GM21367 (cell line): Measurements from ENCODE around the gene P2RY6.
"Not testable (repeated sequence)": the region's sequence is repeated elsewhere in the genome, so short reads cannot be mapped to it uniquely, and the experiment has no call there.

Experiments
- ATAC-seq: cut with Tn5 transposase; IDR thresholded peaks from one replicate; pipeline ENCODE4 v1.9.1; 2021; ENCODE audit not compliant: unreplicated experiment

P2RY6 gene

DNA sequence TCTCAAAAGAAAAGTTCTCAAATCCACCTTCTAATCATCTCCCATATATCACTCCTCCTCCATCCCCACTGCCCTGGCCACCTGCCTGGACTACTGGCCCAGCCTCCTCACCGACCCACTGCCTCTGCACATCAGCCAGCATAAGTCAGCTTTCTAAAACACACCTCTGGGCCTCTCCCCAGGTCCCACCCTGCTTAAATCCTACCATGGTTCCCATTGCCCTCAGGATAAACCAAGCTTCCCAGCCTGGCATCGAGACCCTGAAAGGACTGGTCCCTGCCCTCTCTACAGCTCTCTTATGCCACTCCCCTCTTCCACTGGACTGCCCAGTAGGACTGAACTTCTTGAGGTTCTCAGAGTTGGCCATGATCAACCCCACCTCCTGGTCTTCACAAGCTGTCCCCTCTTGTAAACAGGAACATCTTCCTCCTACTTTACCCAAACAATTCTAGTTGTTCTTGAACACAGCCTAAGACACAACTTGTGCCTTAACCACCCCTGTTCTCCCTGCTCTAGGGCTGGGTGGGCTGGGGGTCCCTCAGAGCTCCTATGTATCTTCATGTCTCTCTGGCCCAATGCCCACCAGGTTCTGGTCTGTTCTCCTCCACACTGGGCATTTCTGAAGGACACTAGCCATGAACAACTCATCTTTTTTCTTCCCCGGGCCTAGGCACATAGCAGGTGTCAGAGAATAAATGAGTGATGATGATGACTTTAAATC, 12.6 kb upstream of the P2RY6 start:
- ATAC-seq, result no peak

DNA sequence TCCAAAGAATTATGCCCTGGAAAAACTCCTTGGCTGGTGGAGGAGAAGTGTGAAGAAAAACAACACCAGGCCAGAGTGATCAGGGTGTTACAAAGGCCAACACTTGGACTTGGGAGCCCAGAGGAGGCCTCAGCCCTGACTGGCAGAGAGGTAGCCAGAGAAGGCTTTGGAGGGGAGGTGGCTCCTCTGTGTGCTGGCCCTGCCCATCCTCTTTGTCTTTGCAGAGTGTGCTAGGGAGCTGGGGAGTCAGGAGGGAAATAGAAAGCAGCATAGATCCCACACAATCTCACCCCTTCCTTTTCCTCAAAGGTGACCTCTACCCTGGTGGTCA, 12.0 kb upstream of the P2RY6 start:
- ATAC-seq, result no peak

DNA sequence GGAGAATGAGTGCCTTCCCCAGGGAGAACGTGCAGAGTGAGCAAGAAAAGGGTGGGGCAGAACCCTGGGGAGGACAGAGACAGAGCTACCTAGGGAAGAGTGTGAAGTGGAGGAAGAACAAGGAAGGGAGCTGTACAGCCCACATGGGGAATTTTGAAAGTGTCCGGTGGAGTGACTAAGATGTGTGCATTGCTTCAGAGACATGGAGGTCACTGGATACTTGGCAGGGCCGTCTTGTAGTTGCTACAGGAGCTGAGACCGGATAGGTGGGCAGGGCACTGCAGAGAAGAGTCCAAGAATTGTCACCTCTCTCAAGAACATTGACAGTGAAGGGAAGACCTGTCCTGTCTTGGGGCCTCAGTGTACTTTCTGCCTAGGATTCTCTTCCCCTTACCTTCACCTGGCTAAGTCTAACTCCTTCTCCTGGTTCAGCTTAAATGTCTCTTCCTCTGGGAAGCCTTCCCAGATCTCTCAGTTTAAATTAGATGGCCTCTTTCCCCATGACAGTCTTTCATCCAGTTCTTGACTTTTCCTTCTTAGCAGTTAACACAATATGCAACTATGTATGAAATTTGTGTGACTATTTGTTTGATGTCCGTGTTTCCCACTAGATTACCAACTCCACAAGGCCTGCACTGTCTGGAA, 9.2 kb upstream of the P2RY6 start:
- no peak for ATAC-seq

DNA sequence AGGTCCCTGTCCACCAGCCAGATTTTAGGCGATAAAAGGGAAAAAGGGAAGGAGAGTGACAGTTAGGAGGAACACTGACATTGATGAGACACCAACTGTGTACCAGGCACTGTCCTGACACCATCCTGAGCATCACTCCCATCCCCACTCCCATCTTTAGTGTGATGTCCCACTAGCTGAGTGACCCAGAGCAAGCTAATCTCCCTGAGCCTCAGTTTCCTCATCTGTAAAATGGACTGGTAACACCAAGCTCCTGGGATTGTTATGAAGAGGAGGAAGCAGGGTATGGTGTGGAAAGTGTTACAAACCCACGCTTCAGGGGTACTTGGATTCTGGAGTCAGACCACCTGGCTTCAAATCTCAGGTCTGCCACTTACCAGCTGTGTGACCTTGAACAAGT, 8.5 kb upstream of the P2RY6 start:
- no peak for ATAC-seq

DNA sequence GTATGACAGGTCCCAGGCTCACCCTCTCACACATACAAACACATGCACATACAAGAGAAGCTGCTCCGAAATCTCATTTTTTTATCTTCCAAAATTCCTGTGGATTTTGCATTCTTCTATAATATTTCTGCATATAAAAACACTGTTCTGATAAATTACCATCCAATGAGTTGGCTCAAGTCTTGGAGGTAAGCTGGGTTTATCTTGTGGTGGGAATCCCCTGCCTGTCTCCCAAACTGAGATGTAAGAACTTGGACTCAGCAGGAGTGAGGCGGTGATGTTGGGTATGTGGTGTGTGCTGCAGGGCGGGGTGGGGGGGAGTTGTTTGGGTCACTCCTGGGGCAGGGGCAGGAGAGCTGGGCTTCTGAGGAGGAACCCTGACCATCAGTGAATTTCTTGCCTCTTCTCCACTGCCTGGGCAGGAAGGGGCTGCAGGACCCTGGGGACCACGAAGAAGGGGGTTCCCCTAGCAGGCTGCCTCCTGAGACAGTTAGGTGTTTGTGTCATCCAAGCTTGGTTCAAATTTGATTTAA, 6.8 kb upstream of the P2RY6 start:
- ATAC-seq, result no peak

DNA sequence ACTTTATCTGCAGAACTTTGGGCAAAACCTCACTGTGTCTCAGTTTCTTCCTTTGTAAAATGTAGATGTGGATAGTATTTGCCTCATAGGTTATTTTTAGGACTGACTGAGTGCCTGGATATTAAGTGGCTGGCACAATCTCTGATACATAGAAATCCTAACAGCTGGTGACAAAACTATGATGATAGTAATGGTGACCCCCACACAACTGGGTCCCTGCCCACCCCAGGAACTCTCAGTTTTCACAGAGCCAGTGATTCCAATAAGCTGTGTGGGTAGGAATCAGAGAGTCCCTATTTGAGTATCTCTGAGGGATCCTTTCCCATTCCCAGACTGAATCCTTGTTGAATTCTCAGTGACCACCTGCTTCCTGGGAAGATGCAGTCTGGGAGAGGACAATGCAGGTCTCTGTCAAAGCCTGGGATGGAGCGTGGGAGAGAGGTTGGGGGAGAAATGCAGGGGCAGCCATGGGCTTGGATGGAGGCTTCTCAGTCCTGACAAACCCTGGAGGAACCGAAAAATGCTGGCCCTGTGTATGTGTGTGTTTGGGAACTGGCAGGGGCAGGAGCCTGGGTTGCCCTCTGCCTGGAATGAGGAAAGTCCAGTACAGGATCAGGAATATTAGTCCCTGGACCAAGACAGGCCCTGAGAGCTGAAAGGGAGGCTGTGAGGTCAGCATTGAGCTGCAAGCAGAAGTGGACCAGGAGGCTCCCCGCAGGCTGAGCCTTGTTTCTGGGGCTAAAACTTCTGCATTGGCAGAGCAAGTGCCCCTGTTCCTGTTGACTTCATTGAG, 6.1 kb upstream of the P2RY6 start:
- ATAC-seq, result no peak

DNA sequence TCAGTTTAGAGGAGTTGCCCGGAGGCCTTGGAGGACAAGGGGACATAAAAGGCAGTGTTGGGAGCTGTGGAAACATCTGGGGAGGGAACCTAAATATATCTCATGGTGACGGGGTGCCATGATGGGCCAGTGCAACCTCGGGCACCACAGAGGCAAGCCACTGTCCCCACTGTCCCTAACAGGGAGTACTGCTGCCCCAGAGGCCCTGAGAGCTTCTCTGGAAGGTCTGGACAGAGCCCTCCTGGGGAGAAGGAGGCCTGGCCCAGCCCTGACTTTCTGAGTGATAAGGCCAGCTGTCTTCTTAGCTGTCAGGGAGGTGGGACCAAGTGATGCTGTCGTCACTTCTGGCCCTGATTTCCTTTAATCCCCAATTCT, 5.5 kb upstream of the P2RY6 start:
- no peak for ATAC-seq

DNA sequence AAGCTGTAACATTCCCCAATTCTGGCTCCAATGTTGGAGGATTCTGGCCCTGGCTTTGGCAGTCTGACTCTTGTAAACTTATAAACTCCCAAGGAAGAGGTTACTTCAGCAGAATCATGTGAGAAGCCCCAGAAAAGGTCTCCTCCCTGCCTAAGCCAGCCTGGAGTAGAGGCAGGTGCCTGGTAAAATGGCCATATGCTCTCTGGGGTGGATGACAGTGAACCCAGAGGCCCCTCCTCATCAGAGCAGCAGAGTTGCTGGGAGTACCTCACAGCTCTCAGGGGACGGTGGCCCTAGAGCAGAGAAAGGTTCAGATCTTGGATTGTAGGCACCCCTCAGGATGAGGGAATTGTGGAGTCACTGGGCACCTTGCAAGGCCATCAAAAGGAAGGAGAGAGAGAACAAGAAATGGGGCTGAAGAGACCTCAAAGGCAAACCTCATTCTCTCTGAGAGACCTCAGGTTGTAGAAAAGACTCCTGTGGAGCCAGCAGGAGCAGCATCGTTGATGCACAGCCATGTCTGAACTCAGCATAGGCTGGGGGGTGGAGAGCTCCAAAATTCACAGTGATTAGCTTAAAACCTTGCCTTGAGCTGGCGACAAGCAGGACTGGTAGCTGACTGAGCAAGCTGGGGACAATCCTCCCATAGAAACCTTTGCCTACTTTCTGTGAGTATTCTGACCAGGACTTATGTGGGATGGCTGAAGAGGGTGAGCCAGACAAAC, 4.9 kb upstream of the P2RY6 start:
- no peak for ATAC-seq

DNA sequence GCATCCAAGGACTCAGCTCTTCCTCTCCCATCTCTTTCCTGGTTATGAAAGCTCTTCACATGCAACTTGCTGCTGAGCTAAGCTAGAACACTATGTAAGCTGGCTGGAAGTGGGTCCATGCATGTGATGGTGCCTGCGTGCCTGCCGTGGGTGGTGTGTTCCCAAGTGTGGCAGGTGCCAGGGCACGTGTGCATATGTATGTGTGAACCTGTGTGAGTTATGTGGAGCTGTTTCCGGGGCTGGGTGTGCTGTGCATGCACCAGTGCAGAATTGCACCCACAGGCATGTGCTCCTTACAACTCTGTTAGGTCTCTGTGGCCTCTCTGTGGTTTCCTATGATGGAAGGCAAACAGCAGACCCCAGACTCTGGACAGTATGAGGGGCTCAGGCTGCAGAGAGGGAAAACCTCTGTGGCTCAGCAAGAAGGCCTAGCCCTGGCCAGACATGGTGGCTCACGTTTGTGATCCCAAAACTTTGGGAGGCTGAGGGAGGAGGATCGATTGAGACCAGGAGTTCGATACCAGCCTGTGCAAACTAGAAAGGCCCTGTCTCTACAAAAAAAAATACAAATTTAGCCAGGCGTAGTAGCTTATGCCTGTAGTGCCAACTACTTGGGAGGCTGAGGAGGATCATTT, 4.1 kb upstream of the P2RY6 start:
- no peak for ATAC-seq

DNA sequence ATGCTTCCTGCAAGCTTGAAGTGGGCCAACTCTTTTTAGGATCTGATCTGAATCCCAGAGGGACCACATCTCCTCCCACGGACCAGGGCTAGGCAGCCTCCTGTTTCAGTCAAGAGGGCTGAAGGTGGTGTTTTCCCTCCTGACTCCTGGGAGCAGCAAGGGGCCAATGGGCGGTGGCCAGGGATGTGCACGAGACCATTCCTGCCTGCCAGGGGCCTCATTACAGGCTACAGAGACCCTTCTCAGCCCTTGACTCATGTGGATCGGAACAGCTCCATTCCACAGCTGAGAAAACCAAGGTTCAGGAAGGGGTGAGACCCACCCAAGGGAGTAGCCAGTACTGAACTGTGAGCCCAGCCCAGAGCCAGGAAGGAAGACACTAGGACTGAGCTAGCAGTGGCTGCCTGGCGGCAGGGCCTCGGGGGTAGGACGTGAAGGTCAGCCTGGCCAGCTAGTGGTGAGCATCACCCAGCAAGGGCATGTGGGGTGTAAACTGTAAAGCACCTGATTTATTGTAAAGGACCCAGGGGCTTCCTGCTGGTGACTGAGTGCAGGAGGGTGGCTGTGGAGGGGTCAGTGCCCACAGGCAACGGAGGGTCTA, 3.4 kb upstream of the P2RY6 start:
- ATAC-seq, result no peak

DNA sequence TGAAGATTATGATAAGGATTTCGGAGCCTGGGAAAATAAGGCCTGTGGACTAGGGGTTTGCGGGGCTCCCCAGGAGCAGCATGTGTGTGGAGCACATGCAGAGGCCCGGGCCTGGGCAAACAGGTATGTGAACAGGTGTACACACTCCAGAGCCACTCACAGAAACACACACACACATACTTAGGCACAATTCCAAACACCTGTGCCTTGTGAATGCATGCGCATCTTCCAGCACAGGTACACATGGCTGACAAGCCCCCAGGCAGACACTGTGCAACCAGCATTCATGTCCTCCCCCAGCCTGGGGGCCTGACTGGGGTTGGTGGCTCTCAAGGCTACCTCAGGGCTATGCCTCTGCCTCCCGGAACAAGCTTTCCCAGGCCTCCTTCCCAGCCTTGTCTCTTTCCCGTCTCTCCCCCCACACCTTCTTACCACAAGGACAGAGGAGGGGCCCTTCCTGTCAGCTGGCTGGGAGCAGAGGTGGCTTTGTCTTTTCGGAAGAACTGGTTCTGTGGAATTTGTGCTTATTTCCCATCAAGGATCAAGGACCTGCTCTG, 2.6 kb upstream of the P2RY6 start:
- no peak for ATAC-seq

DNA sequence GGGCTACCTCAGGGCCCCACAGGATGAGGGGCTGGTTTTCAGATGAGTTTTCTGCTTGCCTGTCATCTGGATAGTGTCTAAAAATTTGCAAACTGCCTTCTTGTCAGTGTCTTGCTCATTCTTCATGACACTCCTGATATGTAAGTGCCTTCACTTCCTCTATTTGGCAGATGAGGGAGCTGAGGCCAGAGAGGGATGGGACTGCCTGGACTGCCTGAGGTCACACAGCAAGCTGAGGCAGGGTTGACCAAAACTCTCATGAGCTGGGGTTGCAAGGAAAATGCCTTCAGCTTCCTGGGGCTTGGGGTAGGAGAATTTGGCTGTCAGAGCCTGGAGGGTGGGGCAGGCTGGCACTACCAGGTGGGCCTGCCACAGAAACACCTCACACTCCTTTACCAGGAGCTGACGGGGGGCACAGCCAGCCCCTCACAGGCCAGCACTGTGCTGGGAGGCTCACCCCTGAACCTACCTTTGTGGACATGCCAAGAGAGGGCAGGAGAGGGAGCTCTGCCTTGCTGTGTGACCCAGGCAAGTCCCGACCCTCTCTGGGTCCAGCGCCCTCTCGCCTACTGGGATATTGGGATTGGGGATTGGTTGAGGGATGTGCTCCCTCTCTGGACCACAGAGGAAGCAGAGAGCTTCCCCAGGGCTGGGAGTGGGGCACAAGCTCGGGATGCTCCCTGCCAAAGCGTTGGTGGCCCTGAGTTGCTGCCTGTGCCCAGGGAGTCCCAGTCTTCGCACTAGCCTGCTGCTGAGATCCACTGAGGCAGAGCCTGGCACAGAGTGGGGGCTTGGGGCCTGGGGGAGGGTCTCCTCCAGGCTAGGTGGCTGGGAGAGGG, 1.9 kb upstream of the P2RY6 start:
- no peak for ATAC-seq

DNA sequence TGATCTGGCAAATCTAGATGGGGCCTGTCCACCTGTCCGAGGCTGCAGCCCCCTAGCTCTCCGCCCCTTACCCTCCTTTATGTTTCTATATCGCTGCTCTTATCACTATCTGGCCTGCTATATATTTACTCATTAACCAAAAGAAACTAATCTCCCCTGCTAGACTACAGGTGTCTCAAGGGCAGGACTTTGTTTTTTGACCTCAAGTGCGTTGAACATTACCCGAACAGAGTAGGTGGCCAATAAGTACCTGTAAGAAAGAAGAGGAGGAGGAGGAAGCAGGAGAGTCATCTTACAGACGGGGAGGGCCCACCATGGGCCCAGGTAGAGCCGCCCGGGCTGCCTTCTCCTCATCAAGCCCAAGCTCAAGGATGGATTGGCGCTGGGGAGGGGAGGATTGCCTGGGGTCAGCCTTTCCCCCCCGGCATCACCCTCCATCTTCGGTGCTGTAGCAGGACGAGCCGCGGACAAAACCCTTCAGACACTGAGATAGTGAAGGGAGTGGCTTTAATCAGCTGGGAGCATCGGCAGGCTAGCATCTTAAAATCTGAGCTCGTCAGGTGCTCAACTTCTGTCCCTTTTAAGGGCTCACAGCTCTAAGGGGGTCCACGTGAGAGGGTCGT, 1.2 kb upstream of the P2RY6 start:
- no peak for ATAC-seq

DNA sequence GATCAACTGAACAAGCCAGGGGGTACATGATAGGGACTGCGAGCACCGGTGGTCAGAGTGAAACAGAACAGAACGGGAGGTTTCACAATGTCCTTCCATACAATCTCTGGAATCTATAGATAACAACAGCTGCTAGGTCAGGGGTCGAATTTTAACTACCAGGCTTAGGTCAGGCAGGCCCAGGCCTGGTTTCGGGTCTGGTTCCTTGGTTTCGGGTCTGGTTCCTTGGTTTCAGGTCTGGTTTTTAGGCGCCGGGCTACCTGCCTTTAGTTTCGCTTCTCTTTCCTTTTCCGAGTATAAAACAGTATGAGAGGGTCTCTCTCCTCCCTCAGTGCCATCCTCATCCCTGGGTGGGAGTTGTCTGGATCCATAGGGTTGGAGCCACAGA, 666 bp upstream of the P2RY6 start:
- ATAC-seq, result not testable (repeated sequence)

DNA sequence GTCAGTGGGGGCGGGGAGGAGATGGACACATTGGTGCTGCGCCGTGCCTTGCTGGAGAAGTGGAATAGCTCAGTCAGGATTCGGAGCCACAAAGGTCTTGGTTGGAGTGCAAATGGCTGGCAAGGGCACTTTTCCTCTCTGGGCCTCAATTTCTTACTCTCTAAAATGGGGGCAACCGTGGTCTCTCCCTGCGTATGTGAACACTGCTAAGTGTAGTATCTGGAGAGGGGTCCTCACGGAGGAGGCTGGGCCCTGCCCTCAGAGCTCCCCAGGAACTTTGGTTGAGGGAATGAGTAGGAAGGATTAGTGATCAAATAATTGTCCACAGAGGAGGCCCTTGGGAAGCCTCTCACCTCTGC, 521 bp downstream of the P2RY6 start:
- no peak for ATAC-seq

DNA sequence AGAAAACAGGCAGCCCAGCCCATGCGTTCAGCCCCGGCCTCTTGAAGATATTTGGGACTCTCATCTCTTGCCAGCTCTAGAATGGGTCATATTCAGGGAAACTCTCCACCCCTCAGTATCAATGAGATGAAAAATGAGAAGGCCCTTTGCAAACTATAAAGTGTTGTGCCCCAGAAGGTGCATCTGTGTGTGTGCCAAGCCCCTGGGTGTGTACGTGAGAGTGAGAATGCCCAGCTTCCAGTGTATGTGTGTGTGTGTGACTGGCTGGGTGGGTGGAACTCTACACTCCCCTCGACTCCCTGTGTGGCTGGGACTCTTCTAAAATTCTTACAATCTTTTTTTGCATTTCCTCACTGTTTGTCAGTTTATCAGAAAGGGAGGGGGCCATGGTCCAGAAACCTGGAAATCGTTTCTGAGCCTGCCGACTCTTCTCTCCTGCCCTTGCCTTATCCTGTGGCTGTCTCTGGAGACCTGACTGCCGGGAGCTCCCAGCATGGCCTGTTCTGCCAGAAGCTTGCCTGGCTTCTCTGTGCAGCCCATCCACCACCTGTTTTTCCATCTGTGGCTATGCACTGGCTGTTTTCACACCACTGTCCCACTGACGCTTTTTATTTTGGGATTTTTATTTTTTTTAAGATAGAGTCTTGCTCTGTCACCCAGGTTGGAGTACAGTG, 1.2 kb downstream of the P2RY6 start:
- ATAC-seq, result no peak

DNA sequence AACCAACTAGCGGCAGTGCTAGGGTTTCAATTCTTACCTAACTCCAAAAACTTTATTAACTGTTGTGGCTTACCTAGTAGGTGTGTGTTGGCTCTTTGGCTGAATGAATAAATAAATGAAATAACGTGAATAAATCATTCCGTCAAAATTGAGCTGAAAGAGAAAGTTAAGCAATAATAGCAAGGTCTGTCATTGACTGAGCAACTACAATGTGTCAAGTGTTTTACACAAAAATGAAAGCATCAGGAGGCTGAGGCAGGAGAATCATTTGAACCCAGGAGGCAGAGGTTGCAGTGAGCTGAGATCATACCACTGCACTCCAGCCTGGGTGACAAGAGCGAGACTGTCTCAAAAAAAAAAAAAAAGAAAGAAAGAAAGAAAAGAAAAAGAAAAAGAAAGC, 2.1 kb downstream of the P2RY6 start:
- ATAC-seq, result not testable (repeated sequence)

DNA sequence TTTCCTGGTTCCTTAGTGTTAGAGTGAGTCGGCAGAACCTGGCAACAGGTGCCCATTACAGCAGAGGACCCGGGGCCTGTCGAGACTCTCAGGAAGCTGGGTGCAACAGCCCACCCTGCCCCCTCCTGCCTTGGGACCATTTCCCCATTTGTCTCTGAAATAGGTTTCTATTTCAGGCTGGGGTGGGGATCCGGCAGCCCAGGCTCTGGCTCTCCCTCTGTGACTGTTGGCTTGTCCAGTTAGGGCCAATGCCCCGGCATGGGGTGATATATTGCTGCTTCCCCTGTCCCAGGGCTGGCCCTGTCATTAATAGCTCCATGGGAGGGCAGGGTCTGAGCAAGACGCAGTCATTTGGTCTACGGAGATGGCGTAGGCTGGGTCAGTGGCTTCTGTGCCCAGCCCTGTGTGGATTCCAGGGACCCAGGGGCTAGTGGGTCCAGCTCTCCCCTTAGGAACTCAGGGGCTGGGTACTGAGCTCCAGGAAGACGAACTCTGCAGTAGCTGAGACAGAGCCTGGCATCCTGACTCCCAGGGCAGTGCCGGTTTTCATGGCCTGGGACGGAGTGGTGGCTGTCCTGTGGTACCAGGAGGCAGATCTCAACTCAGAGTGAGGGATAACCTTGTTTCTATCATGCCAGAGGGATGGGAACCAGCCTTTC, 2.7 kb downstream of the P2RY6 start:
- ATAC-seq, result no peak
